DOHH2 (cell line): ENCODE results near the gene RAET1E.
"Not testable (repeated sequence)": the region's sequence is repeated elsewhere in the genome, so short reads cannot be mapped to it uniquely, and the experiment has no call there.

Experiments used
- H3F3A ChIP-seq: fragments of 200-600 bp; sonication (generic), shearing (Covaris generic); 2 replicates; pipeline ENCODE4 v1.6.0; 2016; ENCODE audit warnings: antibody characterized with exemption, mild to moderate bottlenecking; ENCODE audit not compliant: control insufficient read depth, insufficient read depth
- H3K27ac ChIP-seq: fragments of 200-600 bp; sonication (generic); 2 replicates; pipeline ENCODE4 v1.5.1; 2014; ENCODE audit warnings: low read depth, mild to moderate bottlenecking, low read length, moderate library complexity
- H3K27me3 ChIP-seq: fragments of 200-600 bp; sonication (generic); 2 replicates; pipeline ENCODE4 v1.6.1; 2014; ENCODE audit warnings: mild to moderate bottlenecking, low read length, mixed read lengths; ENCODE audit not compliant: control insufficient read depth
- H3K36me3 ChIP-seq: fragments of 200-600 bp; sonication (generic); 2 replicates; pipeline ENCODE4 v1.6.1; 2014; ENCODE audit warnings: mild to moderate bottlenecking, low read length, moderate library complexity, mixed read lengths; ENCODE audit not compliant: control insufficient read depth
- H3K4me1 ChIP-seq: fragments of 200-600 bp; sonication (generic); 2 replicates; pipeline ENCODE4 v1.6.1; 2014; ENCODE audit warnings: mild to moderate bottlenecking, low read length, mixed read lengths; ENCODE audit not compliant: control insufficient read depth
- H3K4me2 ChIP-seq: fragments of 200-600 bp; sonication (generic); 2 replicates; pipeline ENCODE4 v1.6.0; 2014; ENCODE audit warnings: mild to moderate bottlenecking, low read length, moderate library complexity
- H3K4me3 ChIP-seq: fragments of 200-600 bp; sonication (generic); 2 replicates; pipeline ENCODE4 v1.5.1; 2014; ENCODE audit warnings: mild to moderate bottlenecking, low read length, mixed read lengths
- H3K79me2 ChIP-seq: fragments of 200-600 bp; sonication (generic); 2 replicates; pipeline ENCODE4 v1.6.1; 2014; ENCODE audit warnings: mild to moderate bottlenecking, low read length, mixed read lengths; ENCODE audit not compliant: control insufficient read depth
- H3K9me2 ChIP-seq: fragments of 200-600 bp; sonication (generic); replicated peaks from 2 replicates; pipeline ENCODE4 v1.6.1; 2014; ENCODE audit warnings: mild to moderate bottlenecking, low read length, mixed read lengths; ENCODE audit not compliant: control insufficient read depth
- H3K9me3 ChIP-seq: fragments of 200-600 bp; sonication (generic); 2 replicates; pipeline ENCODE4 v1.6.1; 2014; ENCODE audit warnings: antibody characterized with exemption, low read length, mixed read lengths; ENCODE audit not compliant: control insufficient read depth, insufficient read depth
- H4K20me1 ChIP-seq: fragments of 200-600 bp; sonication (generic); 2 replicates; pipeline ENCODE4 v1.6.0; 2014; ENCODE audit warnings: low read depth, mild to moderate bottlenecking, antibody characterized with exemption, low read length, moderate library complexity; ENCODE audit not compliant: control insufficient read depth, insufficient read depth
- EZH2phosphoT487 ChIP-seq: fragments of 200-600 bp; sonication (generic); IDR thresholded peaks from 2 replicates; pipeline ENCODE4 v1.6.1; 2017; ENCODE audit warnings: borderline replicate concordance, mild to moderate bottlenecking, antibody characterized with exemption, low read length, moderate library complexity, mixed read lengths
- TF ChIP-seq, protein P1 (sequence below): fragments of 200-600 bp; sonication (generic); IDR thresholded peaks from one replicate; pipeline ENCODE4 v1.5.1; 2014; ENCODE audit warnings: antibody characterized with exemption, mild to moderate bottlenecking, low read depth, low read length; ENCODE audit not compliant: poor library complexity, severe bottlenecking

Gene RAET1E

DNA sequence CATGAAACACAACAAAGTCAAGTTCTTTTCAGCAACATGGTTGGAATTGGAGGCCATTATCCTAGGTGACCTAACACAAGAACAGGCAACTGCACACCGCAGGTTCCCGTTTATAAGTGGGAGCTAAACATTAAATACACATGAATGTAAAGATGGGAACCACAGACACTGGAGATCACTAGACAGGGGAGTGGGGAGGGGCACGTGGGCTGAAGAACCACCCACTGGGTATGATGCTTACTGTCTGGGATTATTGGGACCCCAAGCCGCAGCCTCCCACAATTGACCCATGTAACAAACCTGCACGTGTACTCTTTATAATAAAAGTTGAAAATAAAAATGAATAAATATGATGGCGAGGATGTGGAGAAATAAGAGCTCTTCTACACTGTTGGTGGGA is 33.6 kb upstream of the RAET1E start:
- TF ChIP-seq, protein P1, sequence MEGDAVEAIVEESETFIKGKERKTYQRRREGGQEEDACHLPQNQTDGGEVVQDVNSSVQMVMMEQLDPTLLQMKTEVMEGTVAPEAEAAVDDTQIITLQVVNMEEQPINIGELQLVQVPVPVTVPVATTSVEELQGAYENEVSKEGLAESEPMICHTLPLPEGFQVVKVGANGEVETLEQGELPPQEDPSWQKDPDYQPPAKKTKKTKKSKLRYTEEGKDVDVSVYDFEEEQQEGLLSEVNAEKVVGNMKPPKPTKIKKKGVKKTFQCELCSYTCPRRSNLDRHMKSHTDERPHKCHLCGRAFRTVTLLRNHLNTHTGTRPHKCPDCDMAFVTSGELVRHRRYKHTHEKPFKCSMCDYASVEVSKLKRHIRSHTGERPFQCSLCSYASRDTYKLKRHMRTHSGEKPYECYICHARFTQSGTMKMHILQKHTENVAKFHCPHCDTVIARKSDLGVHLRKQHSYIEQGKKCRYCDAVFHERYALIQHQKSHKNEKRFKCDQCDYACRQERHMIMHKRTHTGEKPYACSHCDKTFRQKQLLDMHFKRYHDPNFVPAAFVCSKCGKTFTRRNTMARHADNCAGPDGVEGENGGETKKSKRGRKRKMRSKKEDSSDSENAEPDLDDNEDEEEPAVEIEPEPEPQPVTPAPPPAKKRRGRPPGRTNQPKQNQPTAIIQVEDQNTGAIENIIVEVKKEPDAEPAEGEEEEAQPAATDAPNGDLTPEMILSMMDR: no peak
- no peak for TF ChIP-seq EZH2phosphoT487
- Histone ChIP-seq H3K9me3 (no peaks in the 10 kb centered on the region), H3K9me2 (no peaks in the 10 kb centered on the region), H3K4me1 (peaks cover 4% of the 10 kb centered on the region; the same call in 1 of the 2 replicates), H3K4me3 (no peak overlapping the region), H4K20me1 (no peaks in the 10 kb centered on the region), H3K27me3 (peaks cover 44% of the 10 kb centered on the region), H3K79me2 (no peaks in the 10 kb centered on the region), H3K27ac (no peak overlapping the region), H3F3A (no peaks in the 10 kb centered on the region), H3K4me2 (no peak overlapping the region), H3K36me3 (no peaks in the 10 kb centered on the region)

DNA sequence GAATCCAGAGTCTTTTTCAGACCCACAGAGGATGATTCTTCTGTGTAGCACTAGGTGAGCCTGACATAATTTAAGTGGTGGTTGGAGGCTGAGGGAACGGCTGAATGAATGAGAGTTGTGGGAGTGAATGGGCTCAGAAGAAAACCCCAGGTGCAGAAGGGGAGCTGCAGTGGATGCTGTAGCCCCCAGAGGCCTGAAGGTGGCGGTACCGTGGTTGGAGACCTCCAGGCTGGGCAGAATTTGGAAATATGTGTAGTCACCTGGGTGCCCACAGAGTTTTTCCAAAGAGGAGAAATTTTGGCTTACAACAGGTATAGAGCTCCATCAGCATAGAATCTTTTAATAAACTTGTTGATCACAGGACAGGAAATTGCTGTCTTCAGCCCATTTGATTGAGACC is 31.5 kb upstream of the RAET1E start:
- H3K27ac ChIP-seq: no peak overlapping the region
- H3K27me3 ChIP-seq: peaks cover 42% of the 10 kb centered on the region
- H3K4me2 ChIP-seq: no peak overlapping the region
- H3K9me2 ChIP-seq: no peaks in the 10 kb centered on the region
- H3K36me3 ChIP-seq: no peaks in the 10 kb centered on the region
- peaks cover 13% of the 10 kb centered on the region for H3K4me1 ChIP-seq
- no peak overlapping the region for H3K4me3 ChIP-seq
- H3F3A ChIP-seq: no peaks in the 10 kb centered on the region
- no peaks in the 10 kb centered on the region for H3K79me2 ChIP-seq
- no peaks in the 10 kb centered on the region for H4K20me1 ChIP-seq
- TF ChIP-seq, protein P1: peak; percentile 74
- TF ChIP-seq EZH2phosphoT487: no peak
- no peaks in the 10 kb centered on the region for H3K9me3 ChIP-seq

DNA sequence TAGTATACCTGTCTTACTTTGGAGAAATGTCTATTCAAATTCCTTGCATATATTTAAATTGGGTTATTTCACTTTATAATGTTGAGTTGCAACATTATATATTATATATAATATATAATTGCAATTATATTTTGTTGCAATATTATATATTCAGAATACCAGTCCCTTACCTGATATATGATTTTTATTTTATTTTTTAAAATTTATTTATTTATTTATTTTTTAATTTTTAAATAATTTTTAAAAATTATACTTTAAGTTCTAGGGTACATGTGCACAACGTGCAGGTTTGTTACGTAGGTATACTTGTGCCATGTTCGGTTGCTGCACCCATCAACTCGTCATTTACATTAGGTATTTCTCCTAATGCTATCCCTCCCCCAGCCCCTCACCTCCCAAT is 29.1 kb upstream of the RAET1E start:
- peaks cover 20% of the 10 kb centered on the region for H3K4me1 ChIP-seq
- not testable (repeated sequence) for H3K27ac ChIP-seq, H3K4me2 ChIP-seq, H3K79me2 ChIP-seq, H3K9me3 ChIP-seq, H3K36me3 ChIP-seq, H3F3A ChIP-seq, H3K9me2 ChIP-seq, H3K4me3 ChIP-seq, H4K20me1 ChIP-seq
- peaks cover 55% of the 10 kb centered on the region for H3K27me3 ChIP-seq

DNA sequence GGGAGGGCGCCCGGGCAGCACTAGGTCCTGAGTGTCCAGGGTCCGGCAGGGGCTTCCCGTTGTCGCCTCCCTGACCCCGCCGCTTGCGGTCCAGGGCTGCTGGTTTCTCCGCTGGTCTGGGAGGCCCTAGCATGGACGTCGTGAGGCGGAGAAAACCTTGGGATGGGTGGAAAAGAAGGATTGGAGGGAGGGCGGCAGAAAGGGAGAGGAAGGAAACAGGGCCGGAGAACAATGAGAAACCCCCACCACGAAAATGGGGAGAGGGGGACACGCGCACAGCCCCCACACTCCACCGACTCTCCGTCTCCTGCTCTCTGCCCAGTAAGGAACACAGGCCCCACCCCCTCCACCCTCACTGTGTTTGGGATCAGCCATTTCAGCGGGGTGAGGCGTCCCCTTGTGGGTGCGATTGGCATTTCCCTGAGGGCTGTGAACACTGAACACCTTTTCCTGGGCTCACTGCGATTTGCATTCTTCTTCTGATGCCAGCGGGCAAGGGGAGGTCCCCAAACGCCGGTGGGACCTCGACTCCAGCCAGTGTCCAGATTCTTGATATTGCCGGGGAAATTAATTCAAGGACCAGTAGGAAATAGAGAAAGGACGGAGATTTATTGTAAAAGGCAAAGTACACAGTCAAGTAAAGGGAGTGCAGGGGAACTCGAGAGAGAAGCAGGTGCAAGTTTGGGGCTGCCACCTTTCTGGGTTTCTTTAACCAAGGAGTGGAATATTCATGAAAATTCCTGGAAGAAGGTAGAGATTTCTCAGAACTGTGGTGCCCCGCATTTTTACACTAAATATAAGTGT is 28.3 kb upstream of the RAET1E start:
- Histone ChIP-seq H3K27me3 (peaks cover 59% of the 10 kb centered on the region), H3K36me3 (no peaks in the 10 kb centered on the region), H3F3A (no peaks in the 10 kb centered on the region), H3K4me1 (peaks cover 20% of the 10 kb centered on the region), H3K4me3 (peak overlapping the region; percentile 68), H3K27ac (no peak overlapping the region), H3K9me3 (no peaks in the 10 kb centered on the region), H3K9me2 (no peaks in the 10 kb centered on the region), H3K79me2 (no peaks in the 10 kb centered on the region), H4K20me1 (no peaks in the 10 kb centered on the region), H3K4me2 (peak overlapping the region; percentile 76)
- TF ChIP-seq EZH2phosphoT487: no peak
- TF ChIP-seq, protein P1: peak; percentile 86
